Tibial nerve (tissue), 3 donors: ENCODE measurements around the gene RNF13.

ENCODE experiments used
- CTCF ChIP-seq, 5 experiments: fragments of 200-600 bp in 3 of 5; fragments of 450-650 bp in 2 of 5; sonication (generic) in 3 of 5; IDR thresholded peaks; one replicate each; pipeline ENCODE4 v1.5.1; 2016 to 2019; ENCODE audit warnings: antibody characterized with exemption in 5 of 5, mild to moderate bottlenecking in 3 of 5, moderate library complexity in 2 of 5
- POLR2A ChIP-seq, 2 donors: fragments of 450-650 bp; IDR thresholded peaks; one replicate each; pipeline ENCODE4 v1.6.1; 2017; ENCODE audit warnings: antibody characterized with exemption in 2 of 2, mild to moderate bottlenecking in 2 of 2, moderate library complexity in 2 of 2

- TF ChIP-seq CTCF (IDR thresholded peaks at IDR 0.05) (no peak), POLR2A (IDR thresholded peaks at IDR 0.05) (no peak)
These were observed 35.7 kb downstream of the RNF13 start for GRCh38 chr3:149848688-149849087.
